ENCODE measurements around the gene DMAC1.

Gene DMAC1

GRCh38 chr9:7799234-7799943 lies at the start of gene DMAC1:
DMAC1 (minus strand) TSS chr9:7799778; CDS start chr9:7799734, 44 bp downstream.
- DNase-seq (ENCODE audit: low read depth): peak; percentile 86

- no peak for DNase-seq (ENCODE audit: low read depth)
Measured at GRCh38 chr9:7849362-7849761, 49.8 kb upstream of the DMAC1 start.

GRCh38 chr9:7848498-7848897 lies 48.9 kb upstream of the DMAC1 start:
- DNase-seq (ENCODE audit: low read depth): no peak

GRCh38 chr9:7844242-7844641 lies 44.7 kb upstream of the DMAC1 start:
- DNase-seq (ENCODE audit: low read depth): peak; percentile 9

- no peak for DNase-seq (ENCODE audit: low read depth)
Measured at GRCh38 chr9:7841831-7842230, 42.3 kb upstream of the DMAC1 start.

GRCh38 chr9:7834531-7834930 lies 35.0 kb upstream of the DMAC1 start:
- DNase-seq (ENCODE audit: low read depth): no peak

GRCh38 chr9:7828334-7828733 lies 28.8 kb upstream of the DMAC1 start:
- no peak for DNase-seq (ENCODE audit: low read depth)

GRCh38 chr9:7827792-7828191 lies 28.2 kb upstream of the DMAC1 start:
- DNase-seq (ENCODE audit: low read depth): no peak

GRCh38 chr9:7827056-7827455 lies 27.5 kb upstream of the DMAC1 start:
- no peak for DNase-seq (ENCODE audit: low read depth)

GRCh38 chr9:7823651-7824050 lies 24.1 kb upstream of the DMAC1 start:
- no peak for DNase-seq (ENCODE audit: low read depth)

- no peak for DNase-seq (ENCODE audit: low read depth)
Measured at GRCh38 chr9:7819984-7820383, 20.4 kb upstream of the DMAC1 start.

GRCh38 chr9:7816021-7816420 lies 16.4 kb upstream of the DMAC1 start:
- DNase-seq (ENCODE audit: low read depth): no peak

GRCh38 chr9:7813030-7813429 lies 13.5 kb upstream of the DMAC1 start:
- DNase-seq (ENCODE audit: low read depth): no peak

- no peak for DNase-seq (ENCODE audit: low read depth)
Measured at GRCh38 chr9:7811677-7812076, 12.1 kb upstream of the DMAC1 start.

GRCh38 chr9:7802666-7803065 lies 3.1 kb upstream of the DMAC1 start:
- peak; percentile 22 for DNase-seq (ENCODE audit: low read depth)

- DNase-seq (ENCODE audit: low read depth): no peak
Measured at GRCh38 chr9:7799944-7800285, 337 bp upstream of the DMAC1 start.

GRCh38 chr9:7794196-7794595 lies 5.4 kb downstream of the DMAC1 start:
- DNase-seq (ENCODE audit: low read depth): peak; percentile 17

GRCh38 chr9:7791394-7791793 lies 8.2 kb downstream of the DMAC1 start:
- DNase-seq (ENCODE audit: low read depth): no peak

- no peak for DNase-seq (ENCODE audit: low read depth)
Measured at GRCh38 chr9:7790819-7791182, 8.8 kb downstream of the DMAC1 start.

- DNase-seq (ENCODE audit: low read depth): no peak
Measured at GRCh38 chr9:7790022-7790818, 9.4 kb downstream of the DMAC1 start.

- DNase-seq (ENCODE audit: low read depth): no peak
Measured at GRCh38 chr9:7788772-7789171, 10.8 kb downstream of the DMAC1 start.

- DNase-seq (ENCODE audit: low read depth): no peak
Measured at GRCh38 chr9:7785813-7786212, 13.8 kb downstream of the DMAC1 start.

- no peak for DNase-seq (ENCODE audit: low read depth)
Measured at GRCh38 chr9:7784472-7784871, 15.1 kb downstream of the DMAC1 start.

GRCh38 chr9:7783635-7784063 lies 15.9 kb downstream of the DMAC1 start:
- DNase-seq (ENCODE audit: low read depth): no peak
